Brain microvascular endothelial cell (primary cell): Measurements from ENCODE around the gene STARD3.

Source experiments
- DNase-seq: peaks from one replicate; pipeline ENCODE4 v3.0.0-alpha.2; 2020
- H3K27ac ChIP-seq: fragments of 250-450 bp; sonication (Bioruptor Pico); 2 replicates; pipeline ENCODE4 v1.5.1; 2020; ENCODE audit warnings: mild to moderate bottlenecking, moderate library complexity
- H3K27me3 ChIP-seq: fragments of 250-450 bp; sonication (Bioruptor Pico); replicated peaks from 2 replicates; pipeline ENCODE4 v1.5.1; 2020; ENCODE audit warnings: mild to moderate bottlenecking
- H3K36me3 ChIP-seq: fragments of 250-450 bp; sonication (Bioruptor Pico); replicated peaks from 2 replicates; pipeline ENCODE4 v1.5.1; 2020; ENCODE audit warnings: mild to moderate bottlenecking
- H3K4me3 ChIP-seq: 2 replicates; pipeline ENCODE4 v1.5.1; 2011; ENCODE audit warnings: low read depth, mild to moderate bottlenecking, control low read depth, low read length, moderate library complexity
- CTCF ChIP-seq: IDR thresholded peaks from 2 replicates; pipeline ENCODE4 v1.5.1; 2011; ENCODE audit warnings: low read depth, mild to moderate bottlenecking, moderate library complexity, low read length, control low read depth, inconsistent platforms; ENCODE audit errors: missing control alignments
- in situ Hi-C: cut with HindIII; loops from 2 replicates; pipeline ENCODE4 v1.10.0; 2017; ENCODE audit warnings: low sequenced_read_pairs, low pct_ligation_motif_present

Gene STARD3

DNA sequence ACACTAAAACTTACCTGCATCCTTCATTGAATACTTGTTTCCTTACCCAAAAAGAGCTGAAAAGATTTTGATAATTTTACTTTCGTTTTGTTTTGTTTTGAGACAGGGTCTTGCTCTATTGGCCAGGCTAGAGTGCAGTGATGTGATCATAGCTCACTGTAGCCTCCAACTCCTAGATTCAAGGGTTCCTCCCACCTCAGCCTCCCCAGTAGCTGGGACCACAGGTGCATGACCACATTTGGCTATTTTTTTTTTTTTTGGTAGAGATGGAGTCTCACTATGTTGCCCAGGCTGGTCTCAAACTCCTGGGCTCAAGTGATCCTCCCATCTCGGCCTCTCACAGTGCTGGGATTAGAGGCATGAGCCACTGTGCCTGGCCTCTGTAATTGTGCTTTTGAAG, 18.2 kb downstream of the STARD3 start:
- in situ Hi-C loops = no loop called here
- no peaks in the 10 kb centered on the region for H3K36me3 ChIP-seq
- no peak overlapping the region for H3K27ac ChIP-seq
- H3K4me3 ChIP-seq = no peak overlapping the region
- no peak for TF ChIP-seq CTCF
- no peaks in the 10 kb centered on the region for H3K27me3 ChIP-seq
- no peak for DNase-seq

- Histone ChIP-seq H3K4me3 (no peak overlapping the region), H3K36me3 (peaks cover 23% of the 10 kb centered on the region), H3K27me3 (no peaks in the 10 kb centered on the region), H3K27ac (no peak overlapping the region)
- TF ChIP-seq CTCF = no peak
- in situ Hi-C loops = no loop called here
- no peak for DNase-seq
Observed at GRCh38 chr17:39658346-39658745, 21.4 kb downstream of the STARD3 start.

DNA sequence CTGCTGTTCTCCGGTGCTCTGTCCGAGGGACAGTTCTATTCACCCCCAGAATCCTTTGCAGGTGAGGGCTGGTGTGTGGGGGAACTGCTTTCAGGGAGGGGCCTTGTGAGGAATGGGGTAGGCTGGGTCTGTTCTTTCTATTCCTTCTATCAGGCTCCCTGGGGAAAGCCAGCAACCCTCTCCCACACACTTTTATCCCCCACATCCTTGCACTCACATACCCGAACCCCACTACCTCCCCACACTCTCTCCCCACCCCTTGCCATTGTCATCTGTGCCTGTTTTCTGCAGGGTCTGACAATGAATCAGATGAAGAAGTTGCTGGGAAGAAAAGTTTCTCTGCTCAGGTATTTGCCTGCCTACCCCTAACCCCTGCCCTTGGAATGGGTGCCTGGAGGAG, 21.8 kb downstream of the STARD3 start:
- DNase-seq = no peak
- Histone ChIP-seq H3K4me3 (no peak overlapping the region), H3K27me3 (no peaks in the 10 kb centered on the region), H3K27ac (no peak overlapping the region), H3K36me3 (peaks cover 23% of the 10 kb centered on the region)
- no peak for TF ChIP-seq CTCF
- in situ Hi-C loops = no loop called here

- DNase-seq = no peak
- in situ Hi-C loops = no loop called here
- no peak for TF ChIP-seq CTCF
- H3K4me3 ChIP-seq = no peak overlapping the region
- H3K27me3 ChIP-seq = no peaks in the 10 kb centered on the region
- H3K27ac ChIP-seq = no peak overlapping the region
- peaks cover 23% of the 10 kb centered on the region for H3K36me3 ChIP-seq
Observed at GRCh38 chr17:39659279-39660010, 22.5 kb downstream of the STARD3 start.

GRCh38 chr17:39660011-39660360, 23.0 kb downstream of the STARD3 start:
- TF ChIP-seq CTCF = no peak
- no peak overlapping the region for H3K27ac ChIP-seq
- no peaks in the 10 kb centered on the region for H3K27me3 ChIP-seq
- H3K4me3 ChIP-seq = no peak overlapping the region
- no peak for DNase-seq
- in situ Hi-C loops = no loop called here
- H3K36me3 ChIP-seq = peaks cover 23% of the 10 kb centered on the region
